K562 (cell line): ENCODE results near the gene NOL4L.

Experiments
- EZH2 ChIP-seq: IDR thresholded peaks from 2 replicates; pipeline ENCODE4 v1.6.1; 2012; ENCODE audit warnings: low read depth, mild to moderate bottlenecking, inconsistent platforms, low read length, borderline replicate concordance
- HDGF ChIP-seq: fragments of 450-650 bp; IDR thresholded peaks from 2 replicates; pipeline ENCODE4 v1.6.1; 2016
- POLR2AphosphoS5 ChIP-seq: IDR thresholded peaks from 2 replicates; pipeline ENCODE4 v1.6.1; 2011; ENCODE audit warnings: mild to moderate bottlenecking, low read depth, low read length, moderate library complexity; ENCODE audit not compliant: control insufficient read depth, insufficient read depth
- SP1 ChIP-seq: sonication (generic); formaldehyde crosslinking; IDR thresholded peaks from 2 replicates; pipeline ENCODE4 v1.8.1; 2022; ENCODE audit warnings: mild to moderate bottlenecking, missing genetic modification reagents
- TF ChIP-seq, protein P1 (sequence below), 3 experiments: IDR thresholded peaks in 2 of 3; conservative IDR thresholded peaks in 1 of 3; 2 replicates each; pipeline ENCODE4 v1.5.1; 2011 to 2012; ENCODE audit warnings: low read length in 3 of 3, mild to moderate bottlenecking in 3 of 3, control low read depth in 2 of 3, improper control_type of control experiment in 1 of 3, inconsistent platforms in 1 of 3, low read depth in 1 of 3, mixed read lengths in 1 of 3, moderate library complexity in 1 of 3; ENCODE audit not compliant: insufficient read depth in 2 of 3

DNA sequence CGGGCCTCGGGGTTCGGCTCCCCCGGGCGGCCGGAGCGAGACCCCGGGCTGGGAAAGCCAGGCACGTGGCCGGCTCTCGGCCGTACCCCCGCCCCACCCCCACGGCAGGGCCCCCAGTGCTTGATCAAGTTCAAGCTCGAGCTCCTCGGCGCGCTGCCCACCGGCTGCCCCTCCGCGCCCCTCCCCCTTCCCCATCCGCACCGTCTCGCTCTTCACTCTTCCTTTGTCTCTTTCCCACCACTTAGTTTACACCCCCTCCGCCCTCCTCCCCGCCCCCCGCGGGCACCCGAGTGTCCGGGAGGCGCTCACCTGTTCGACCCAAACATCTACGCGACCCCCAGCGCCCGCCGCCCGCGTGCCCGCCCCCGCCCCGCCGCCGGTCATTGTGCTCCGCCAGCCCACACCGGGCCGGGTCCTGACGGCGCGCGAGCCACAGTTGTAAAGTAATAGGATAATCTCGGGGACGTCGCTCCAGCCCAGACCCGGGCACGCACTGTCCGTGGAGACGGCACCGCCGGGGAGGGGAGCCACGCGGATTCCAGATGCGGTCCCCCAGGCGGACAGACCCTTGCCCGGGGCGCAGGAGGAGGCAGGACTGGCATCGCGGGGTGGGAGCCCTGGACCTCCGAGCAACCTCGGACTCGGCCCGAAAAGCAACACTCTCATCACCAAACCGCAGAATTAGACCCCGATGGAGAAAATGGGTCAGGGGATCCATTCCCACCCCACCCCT lies 100.7 kb downstream of the NOL4L start:
- TF ChIP-seq, protein P1, sequence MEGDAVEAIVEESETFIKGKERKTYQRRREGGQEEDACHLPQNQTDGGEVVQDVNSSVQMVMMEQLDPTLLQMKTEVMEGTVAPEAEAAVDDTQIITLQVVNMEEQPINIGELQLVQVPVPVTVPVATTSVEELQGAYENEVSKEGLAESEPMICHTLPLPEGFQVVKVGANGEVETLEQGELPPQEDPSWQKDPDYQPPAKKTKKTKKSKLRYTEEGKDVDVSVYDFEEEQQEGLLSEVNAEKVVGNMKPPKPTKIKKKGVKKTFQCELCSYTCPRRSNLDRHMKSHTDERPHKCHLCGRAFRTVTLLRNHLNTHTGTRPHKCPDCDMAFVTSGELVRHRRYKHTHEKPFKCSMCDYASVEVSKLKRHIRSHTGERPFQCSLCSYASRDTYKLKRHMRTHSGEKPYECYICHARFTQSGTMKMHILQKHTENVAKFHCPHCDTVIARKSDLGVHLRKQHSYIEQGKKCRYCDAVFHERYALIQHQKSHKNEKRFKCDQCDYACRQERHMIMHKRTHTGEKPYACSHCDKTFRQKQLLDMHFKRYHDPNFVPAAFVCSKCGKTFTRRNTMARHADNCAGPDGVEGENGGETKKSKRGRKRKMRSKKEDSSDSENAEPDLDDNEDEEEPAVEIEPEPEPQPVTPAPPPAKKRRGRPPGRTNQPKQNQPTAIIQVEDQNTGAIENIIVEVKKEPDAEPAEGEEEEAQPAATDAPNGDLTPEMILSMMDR (IDR thresholded peaks at IDR 0.05 in 2 of 3, conservative IDR thresholded peaks at IDR 0.05 in 1 of 3; ENCODE audit: insufficient read depth in 2 of 3, low read depth in 1 of 3, low read length in 3 of 3): no peak
- no peak for TF ChIP-seq HDGF
- TF ChIP-seq POLR2AphosphoS5: no peak
- TF ChIP-seq EZH2: no peak
- no peak for TF ChIP-seq SP1 (CRISPR knock-in tag)
